ENCODE data around the gene SLC6A6.

GRCh38 chr3:14524920-14525660 lies 122.7 kb downstream of the SLC6A6 start:
- no peak for TF ChIP-seq CTCF (IDR thresholded peaks at IDR 0.05; ENCODE audit: low read length)
- TF ChIP-seq EZH2 (IDR thresholded peaks at IDR 0.05; ENCODE audit: borderline replicate concordance, low read length): no peak

Data from OCI-LY1 (cell line).